Upper lobe of right lung (tissue), 1 donor: ENCODE measurements around the gene PRKCE. TPM values are rescaled to one million over a fixed set of nuclear protein-coding genes. Genes with fewer than 3 reads are reported as not detected.
A peak's percentile ranks its signal among the peaks of the same experiment; 100 is the strongest.

Experiments
- ATAC-seq: fragments of 200-7000 bp; cut with Tn5 transposase; one replicate; pipeline ENCODE4 v1.9.1; 2020; ENCODE audit warnings: mild to moderate bottlenecking, moderate library complexity
- DNase-seq: peaks from one replicate; pipeline ENCODE4 v3.0.0-alpha.2; 2020
- H3K27ac ChIP-seq: fragments of 200-600 bp; one replicate; pipeline ENCODE4 v1.8.0; 2022
- H3K27me3 ChIP-seq: fragments of 200-600 bp; one replicate; pipeline ENCODE4 v1.8.0; 2022; ENCODE audit warnings: mild to moderate bottlenecking
- H3K36me3 ChIP-seq: fragments of 200-600 bp; one replicate; pipeline ENCODE4 v1.8.0; 2022
- H3K4me1 ChIP-seq: fragments of 200-600 bp; one replicate; pipeline ENCODE4 v1.8.0; 2022
- H3K4me3 ChIP-seq: fragments of 200-600 bp; one replicate; pipeline ENCODE4 v1.8.0; 2022; ENCODE audit warnings: mild to moderate bottlenecking
- H3K9me3 ChIP-seq: fragments of 200-600 bp; one replicate; pipeline ENCODE4 v1.8.0; 2022
- CTCF ChIP-seq: fragments of 200-600 bp; IDR thresholded peaks from one replicate; pipeline ENCODE4 v1.8.0; 2022; ENCODE audit warnings: antibody characterized with exemption
- intact Hi-C: fragments of 100-400 bp; cut with DNase I; formaldehyde crosslinking; loops from one replicate; pipeline ENCODE4 v1.11.0; 2022
- total RNA-seq: library from RNA; stranded (reverse); fragmentation: NEBNext Ultra II Directional; extraction: Animal tissue kit (Norgen Biotek cat#: 25700); gene quantifications from one replicate; pipeline ENCODE4 v1.2.1, GENCODE V29; 2021
- donor health status: DM: no; HTN: yes; CAD: no; lungs with severe emphysema.

Gene PRKCE
- total RNA-seq, 1 donor from 2014 or later = 65.6 TPM

DNA sequence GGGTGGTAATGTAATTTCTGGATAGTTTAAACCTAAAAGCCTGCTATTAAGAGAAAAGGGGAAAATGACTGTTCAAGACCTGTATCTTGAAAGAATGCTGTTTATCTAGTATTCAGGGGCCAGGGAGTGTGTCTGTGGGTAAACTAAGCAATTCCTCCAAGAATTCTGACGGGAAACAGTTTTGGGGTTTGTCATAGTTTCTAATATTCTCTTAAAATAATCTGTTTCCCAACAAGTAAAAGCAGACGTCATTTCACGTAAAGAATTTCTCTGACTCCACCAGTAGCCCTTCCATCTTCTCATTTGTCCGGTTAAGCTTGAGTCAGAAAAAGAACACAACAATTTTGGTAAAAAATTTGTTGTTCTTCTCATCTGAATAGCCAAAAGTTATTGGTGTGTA lies 413.7 kb downstream of the PRKCE start:
- intact Hi-C loops = no loop called here
- ATAC-seq (no peak), DNase-seq (no peak)
- Histone ChIP-seq H3K27me3 (no peaks in the 10 kb centered on the region), H3K27ac (no peak overlapping the region), H3K4me1 (peaks cover 18% of the 10 kb centered on the region), H3K36me3 (no peaks in the 10 kb centered on the region), H3K9me3 (no peaks in the 10 kb centered on the region), H3K4me3 (no peak overlapping the region)
- TF ChIP-seq CTCF = no peak

DNA sequence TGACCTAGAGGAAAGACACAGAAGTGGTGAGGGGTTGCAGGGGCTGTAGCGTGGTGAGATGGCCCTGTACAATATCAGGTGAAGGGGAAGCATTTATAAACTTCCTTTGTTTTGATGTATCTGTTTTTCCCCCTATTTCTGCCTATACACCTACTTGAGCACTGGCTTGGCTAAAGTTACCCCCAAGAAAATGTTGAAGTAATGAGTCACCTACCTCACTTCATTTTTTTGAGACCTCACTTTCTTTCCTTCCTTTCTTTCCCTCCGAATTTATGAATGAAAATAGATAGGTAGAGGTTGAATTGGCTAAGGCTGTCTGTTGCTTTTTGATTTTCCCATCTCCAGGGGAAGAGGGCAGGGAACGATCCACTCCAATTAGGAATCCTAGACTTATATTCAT lies 414.6 kb downstream of the PRKCE start:
- no peak overlapping the region for H3K27ac ChIP-seq
- H3K27me3 ChIP-seq = no peaks in the 10 kb centered on the region
- H3K36me3 ChIP-seq = no peaks in the 10 kb centered on the region
- H3K9me3 ChIP-seq = no peaks in the 10 kb centered on the region
- intact Hi-C loops = no loop called here
- H3K4me1 ChIP-seq = peaks cover 18% of the 10 kb centered on the region
- H3K4me3 ChIP-seq = no peak overlapping the region
- ATAC-seq (no peak), DNase-seq (no peak)
- no peak for TF ChIP-seq CTCF

DNA sequence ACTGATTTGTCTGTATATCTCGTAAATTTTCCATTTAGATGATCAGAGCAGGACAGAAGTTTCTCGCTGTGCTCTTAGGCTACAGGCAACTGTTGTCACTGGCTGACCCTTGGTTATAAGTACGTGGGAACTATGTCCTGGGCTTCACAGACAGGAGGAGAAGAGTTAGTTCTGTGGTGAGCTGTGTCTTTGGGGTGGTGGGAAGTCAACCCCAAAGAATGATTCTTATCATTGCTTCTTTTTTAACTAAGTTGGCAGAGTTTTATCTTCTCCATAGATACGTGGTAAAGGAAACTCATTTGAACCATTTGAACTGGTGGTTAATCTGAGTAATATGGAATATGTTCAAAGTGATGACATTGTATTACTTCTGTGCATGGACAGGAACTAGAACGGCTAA lies 415.1 kb downstream of the PRKCE start:
- DNase-seq = no peak
- ATAC-seq = no peak
- Histone ChIP-seq H3K4me1 (peaks cover 18% of the 10 kb centered on the region), H3K27ac (no peak overlapping the region), H3K36me3 (no peaks in the 10 kb centered on the region), H3K9me3 (no peaks in the 10 kb centered on the region), H3K4me3 (no peak overlapping the region), H3K27me3 (no peaks in the 10 kb centered on the region)
- intact Hi-C loops = no loop called here
- TF ChIP-seq CTCF = no peak

DNA sequence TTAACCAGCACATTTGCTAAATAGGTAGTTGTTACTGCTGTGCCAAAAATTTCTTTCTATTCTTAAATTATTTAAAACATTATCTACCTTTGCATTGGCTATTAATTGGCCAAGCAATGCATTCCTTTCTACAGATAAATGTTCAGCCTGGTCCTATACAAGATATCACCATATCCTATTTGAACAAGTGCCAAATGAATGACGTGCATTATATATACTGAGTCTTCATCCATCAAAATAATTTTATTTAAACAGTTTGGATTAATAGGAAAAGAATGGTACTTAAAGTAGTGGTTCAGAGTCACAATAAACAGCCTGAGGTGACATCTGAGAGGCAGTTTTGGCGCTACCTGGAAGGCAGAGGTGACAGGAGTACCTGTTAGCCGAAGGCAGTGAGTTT lies 415.6 kb downstream of the PRKCE start:
- TF ChIP-seq CTCF = no peak
- Histone ChIP-seq H3K36me3 (no peaks in the 10 kb centered on the region), H3K4me1 (peaks cover 18% of the 10 kb centered on the region), H3K9me3 (no peaks in the 10 kb centered on the region), H3K4me3 (no peak overlapping the region), H3K27ac (no peak overlapping the region), H3K27me3 (no peaks in the 10 kb centered on the region)
- intact Hi-C loops = no loop called here
- no peak for DNase-seq
- ATAC-seq = no peak

- Histone ChIP-seq H3K4me1 (peaks cover 20% of the 10 kb centered on the region), H3K27me3 (no peaks in the 10 kb centered on the region), H3K4me3 (no peak overlapping the region), H3K36me3 (no peaks in the 10 kb centered on the region), H3K27ac (peak overlapping the region; percentile 61), H3K9me3 (no peaks in the 10 kb centered on the region)
- intact Hi-C loops = no loop called here
- no peak for TF ChIP-seq CTCF
- ATAC-seq (peak; percentile 43), DNase-seq (no peak)
Observed at GRCh38 chr2:46067501-46068305, 416.2 kb downstream of the PRKCE start.
